ENCODE results near the gene B3GAT1.
"Not testable (repeated sequence)": the region's sequence is repeated elsewhere in the genome, so short reads cannot be mapped to it uniquely, and the experiment has no call there.

The B3GAT1 gene

DNA sequence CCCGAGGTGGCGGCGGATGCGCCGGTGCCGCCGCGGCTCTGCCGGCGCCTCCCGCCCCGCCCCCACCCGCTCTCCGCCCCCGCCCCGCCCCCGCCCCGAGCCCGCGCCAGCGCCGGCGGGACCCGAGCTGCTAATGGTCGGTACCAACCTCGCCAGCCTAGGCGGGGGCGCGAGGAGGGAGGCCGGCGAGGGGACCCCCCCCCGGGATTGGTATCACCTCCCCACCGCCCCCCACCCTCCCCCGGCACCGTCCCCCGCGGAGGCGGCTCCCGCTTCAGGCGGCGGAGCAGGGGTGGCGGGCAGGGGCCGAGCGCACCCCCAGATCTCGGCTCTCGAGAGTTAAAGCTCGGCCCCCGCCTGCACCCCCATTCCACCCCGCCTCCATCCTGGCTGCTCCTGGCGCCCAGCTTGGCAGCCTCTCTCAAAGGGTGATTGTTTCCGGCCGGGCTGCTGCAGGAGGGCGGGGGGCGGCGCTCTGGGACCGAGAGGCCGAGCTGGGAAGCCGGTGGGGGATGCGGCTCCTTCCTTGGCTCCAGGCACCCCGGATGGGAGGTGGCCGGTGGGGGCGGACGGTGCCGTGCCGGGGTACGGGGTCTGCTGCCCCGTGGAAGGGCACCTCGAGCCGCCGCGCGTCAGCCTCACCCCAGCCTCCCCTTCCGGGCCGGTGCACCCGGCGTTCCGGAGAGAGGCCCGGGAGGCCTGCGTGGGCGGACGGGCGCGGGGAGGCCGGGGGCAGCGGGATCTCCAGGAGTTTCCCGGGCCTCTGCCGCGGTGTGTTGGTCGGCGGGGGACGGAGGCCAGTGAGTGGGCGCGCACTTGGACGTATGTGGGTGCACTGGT lies at the start of gene B3GAT1:
Gene B3GAT1, minus strand, starts transcription at position 40 of the 840 bp plus-strand sequence. CDS start 24,583 bp downstream, outside the sequence.
- DNase-seq (ENCODE audit: low read depth), result no peak

- no peak for DNase-seq (ENCODE audit: low read depth)
Observed at GRCh38 chr11:134461621-134462020, 49.6 kb upstream of the B3GAT1 start.

DNA sequence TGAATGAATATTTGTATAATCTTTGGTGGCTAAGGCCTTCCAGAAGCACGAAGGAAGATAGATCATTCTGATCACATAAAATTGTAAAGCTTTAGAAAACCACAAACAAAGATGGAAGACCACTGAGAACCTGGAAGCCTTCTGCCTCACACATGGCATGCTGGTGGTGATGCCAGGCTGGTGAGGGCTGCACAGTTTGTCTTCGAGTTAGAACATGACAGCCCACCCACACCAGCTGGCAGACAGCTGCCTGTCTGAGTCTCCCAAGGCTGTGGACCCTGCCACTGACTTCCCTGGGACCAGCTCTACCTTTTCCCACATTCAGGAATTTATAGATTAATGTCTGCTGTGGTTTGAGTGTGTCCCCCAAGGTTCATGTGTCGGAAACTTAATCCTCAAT lies 48.8 kb upstream of the B3GAT1 start:
- no peak for DNase-seq (ENCODE audit: low read depth)

GRCh38 chr11:134460062-134460561 lies 48.1 kb upstream of the B3GAT1 start:
- DNase-seq (ENCODE audit: low read depth), result no peak

DNA sequence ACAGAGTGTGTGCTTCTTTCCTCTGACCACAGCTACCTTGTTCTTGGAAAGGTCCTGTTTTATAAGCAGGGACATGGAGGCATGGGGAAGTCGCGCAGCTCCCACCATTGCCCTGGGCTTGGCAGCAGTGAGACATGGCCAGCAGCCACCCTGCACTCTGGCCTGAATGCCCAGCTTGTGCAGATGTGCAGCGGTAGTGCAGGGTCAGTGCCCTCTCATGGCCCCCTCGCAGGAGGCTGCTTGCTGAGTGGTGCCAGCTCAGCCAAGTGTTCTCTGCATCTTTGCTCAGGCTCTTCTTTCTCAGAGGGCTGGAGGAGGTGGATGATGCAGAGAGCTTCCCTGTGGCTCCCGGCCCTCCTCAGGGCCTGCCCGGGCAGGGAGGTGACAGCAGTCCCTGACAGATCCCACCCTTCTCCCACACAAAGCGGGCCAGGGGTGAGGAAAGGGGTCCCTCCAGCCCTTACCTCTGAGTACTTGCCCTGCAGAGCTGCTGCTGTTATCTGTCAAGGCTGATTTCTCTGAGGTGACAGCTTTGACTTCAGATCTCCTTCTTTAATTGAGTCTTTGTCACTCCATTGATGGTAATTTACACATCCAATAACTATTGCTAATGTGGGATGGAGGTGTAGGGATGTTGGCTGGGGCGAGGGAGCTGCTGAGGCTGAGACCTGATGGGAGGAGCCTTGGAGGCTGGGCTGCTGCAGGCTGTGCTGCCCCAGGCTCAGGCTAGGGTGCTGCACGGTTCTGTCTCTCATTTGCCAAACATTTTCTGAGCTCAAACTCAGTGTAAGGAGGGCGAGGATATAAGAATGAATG lies 47.4 kb upstream of the B3GAT1 start:
- DNase-seq (ENCODE audit: low read depth), result no peak

- DNase-seq (ENCODE audit: low read depth), result not testable (repeated sequence)
Observed at GRCh38 chr11:134457411-134458007, 45.5 kb upstream of the B3GAT1 start.

DNA sequence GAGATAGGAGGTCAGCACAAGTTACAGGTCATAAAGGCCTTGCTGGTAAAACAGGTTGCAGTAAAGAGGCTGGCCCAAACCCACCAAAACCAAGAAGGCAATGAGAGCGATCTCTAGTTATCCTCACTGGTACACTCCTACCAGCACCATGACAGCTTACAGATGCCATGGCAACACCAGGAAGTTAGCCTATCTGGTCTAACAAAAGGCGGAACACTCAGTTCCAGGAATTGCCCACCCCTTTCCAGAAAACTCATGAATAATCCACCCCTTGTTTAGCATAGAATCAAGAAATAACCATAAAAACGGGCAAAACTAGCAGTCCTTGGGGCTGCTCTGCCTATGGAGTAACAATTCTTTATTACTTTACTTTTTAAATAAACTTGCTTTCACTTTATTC lies 43.5 kb upstream of the B3GAT1 start:
- DNase-seq (ENCODE audit: low read depth), result no peak

GRCh38 chr11:134454146-134454690 lies 42.2 kb upstream of the B3GAT1 start:
- no peak for DNase-seq (ENCODE audit: low read depth)

- DNase-seq (ENCODE audit: low read depth), result no peak
Observed at GRCh38 chr11:134453441-134453840, 41.4 kb upstream of the B3GAT1 start.

DNA sequence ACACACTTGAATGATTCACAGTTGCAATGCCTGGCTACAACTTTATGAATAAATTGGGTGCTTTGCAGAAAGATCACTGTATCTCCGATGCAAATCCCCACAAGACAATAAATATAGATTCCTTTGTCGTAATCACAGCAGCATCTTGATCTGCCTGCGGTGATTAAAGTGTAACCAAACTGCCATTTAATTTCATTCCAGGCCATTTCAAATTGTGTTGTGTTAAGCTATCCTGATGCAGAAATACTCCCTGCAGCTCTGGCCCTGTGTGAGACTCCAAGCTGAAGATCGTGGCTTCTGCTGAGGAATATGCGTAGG lies 40.8 kb upstream of the B3GAT1 start:
- no peak for DNase-seq (ENCODE audit: low read depth)

DNA sequence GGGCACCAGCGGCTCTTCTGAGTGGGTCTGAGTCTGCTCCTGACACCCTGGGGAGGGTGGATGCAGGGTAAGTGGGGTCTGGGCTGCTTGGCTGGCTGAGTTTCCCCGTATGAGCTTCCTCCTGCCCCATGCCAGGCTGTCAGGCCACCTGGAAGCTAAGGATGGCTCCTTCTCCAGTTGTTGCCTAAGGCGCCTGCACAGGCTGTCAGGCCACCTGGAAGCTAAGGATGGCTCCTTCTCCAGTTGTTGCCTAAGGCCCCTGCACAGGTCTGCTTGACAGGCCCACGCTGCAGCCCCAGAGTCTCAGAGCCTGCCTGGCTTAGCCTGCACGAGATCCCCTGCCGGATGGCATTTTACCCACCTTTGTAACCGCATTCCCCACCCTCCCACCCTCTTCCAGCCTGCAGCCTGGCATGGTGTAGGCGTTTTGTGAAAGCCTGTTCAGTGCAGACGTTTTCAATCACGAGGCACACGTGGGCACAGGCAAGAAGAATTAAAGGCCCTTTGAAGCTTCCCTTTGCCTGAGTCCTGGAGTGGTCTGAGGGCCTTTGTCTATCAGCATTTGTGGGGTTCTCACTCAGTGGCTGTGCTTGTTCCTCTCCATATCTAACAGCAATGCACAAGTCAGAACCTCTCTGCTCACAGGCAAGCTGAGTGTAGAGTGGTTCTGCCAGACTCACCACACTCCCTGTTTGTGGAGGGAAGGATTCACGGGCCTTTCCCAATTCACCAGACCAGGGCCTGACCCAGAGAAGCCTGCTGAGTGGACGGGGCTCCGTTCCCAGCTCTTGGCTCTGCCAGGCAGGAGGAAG lies 40.2 kb upstream of the B3GAT1 start:
- DNase-seq (ENCODE audit: low read depth), result no peak

- no peak for DNase-seq (ENCODE audit: low read depth)
Observed at GRCh38 chr11:134450186-134450585, 38.1 kb upstream of the B3GAT1 start.

- DNase-seq (ENCODE audit: low read depth), result no peak
Observed at GRCh38 chr11:134449713-134450112, 37.7 kb upstream of the B3GAT1 start.

DNA sequence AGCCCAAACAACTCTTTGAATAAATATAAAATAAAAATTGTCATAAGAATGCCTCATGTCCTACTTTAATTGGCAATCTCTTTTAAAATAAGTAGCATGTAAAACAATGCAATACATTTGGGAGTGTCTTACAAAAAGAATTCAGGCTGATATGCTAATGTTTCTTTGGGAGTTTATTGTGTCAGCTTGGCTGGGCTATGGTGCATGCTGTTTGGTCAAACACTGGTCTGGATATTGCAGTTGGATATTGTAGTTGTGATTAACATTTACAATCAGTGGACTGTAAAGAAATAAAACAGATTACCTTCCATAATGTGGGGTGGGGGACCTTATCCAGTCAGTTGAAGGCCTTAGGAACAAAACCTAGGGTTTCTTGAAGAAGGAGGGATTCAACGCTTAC lies 37.0 kb upstream of the B3GAT1 start:
- no peak for DNase-seq (ENCODE audit: low read depth)

- no peak for DNase-seq (ENCODE audit: low read depth)
Observed at GRCh38 chr11:134447696-134448095, 35.7 kb upstream of the B3GAT1 start.

GRCh38 chr11:134445601-134446325 lies 33.7 kb upstream of the B3GAT1 start:
- DNase-seq (ENCODE audit: low read depth), result no peak

- not testable (repeated sequence) for DNase-seq (ENCODE audit: low read depth)
Observed at GRCh38 chr11:134444160-134445108, 32.4 kb upstream of the B3GAT1 start.

DNA sequence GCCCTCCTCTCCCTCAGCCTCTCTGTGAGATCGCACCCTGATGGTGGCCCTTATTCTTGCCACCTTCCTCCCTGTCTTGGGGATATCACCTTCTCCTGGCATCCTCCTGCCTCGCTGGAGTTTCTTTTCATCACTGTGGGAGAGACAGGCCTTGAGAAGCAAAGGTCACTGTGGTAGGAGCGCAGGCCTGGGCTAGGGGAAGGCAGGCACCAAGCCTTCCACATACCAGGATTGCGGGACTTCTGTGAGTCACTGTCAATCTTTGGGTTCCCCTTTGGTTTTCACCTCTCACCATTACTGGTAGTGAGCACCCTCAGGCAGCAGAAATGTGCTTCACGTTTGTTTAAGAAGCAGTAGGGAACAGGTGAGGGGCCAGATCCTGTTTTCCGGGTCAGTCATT lies 31.2 kb upstream of the B3GAT1 start:
- no peak for DNase-seq (ENCODE audit: low read depth)

DNA sequence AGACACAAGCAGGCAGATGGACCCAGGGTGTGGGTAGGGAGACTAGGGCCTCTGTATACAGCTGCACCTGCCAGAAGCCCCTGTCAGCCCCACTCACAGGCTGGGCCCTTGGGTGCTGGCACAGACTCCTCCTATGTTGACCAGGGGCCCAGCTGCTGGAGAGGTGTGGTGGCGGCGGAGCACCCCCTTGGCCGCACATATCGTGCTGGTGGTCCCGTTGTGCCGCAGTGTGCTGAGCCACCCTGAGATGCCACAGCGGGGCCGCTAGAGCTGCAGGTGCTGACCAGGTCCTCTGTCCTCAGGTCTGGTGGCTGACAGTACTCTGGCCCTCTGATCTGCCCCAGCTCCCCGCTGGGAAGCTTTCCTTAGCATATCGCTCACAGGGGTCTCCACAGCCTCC lies 30.2 kb upstream of the B3GAT1 start:
- DNase-seq (ENCODE audit: low read depth), result no peak

DNA sequence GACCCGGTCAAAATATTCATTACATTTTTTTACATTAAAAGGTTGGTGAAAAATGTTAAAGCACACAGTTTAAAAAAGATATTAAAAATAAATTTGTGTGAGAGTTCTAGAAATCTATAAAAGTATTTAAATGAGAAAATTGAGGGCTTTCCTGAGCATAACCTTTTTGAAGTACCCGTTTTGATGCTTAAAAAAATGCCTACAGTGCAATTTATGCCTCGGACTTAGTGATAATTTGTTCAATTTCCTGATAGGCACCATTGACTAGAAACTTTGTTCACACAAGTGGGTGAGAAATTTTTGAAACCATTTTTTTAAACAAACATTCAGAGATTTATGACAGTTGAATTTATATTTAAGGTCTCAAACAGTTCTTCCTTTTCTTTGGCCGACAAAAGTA lies 29.7 kb upstream of the B3GAT1 start:
- no peak for DNase-seq (ENCODE audit: low read depth)

Measured in activated T-cell treated with anti-CD3 and anti-CD28 coated beads for 48 hours (primary cell).